H1 (cell line): ENCODE measurements around the gene H2BK1. TPM values are rescaled to one million over a fixed set of nuclear protein-coding genes. Genes with fewer than 3 reads are reported as not detected.

ENCODE experiments used
- CTCF ChIA-PET: fragments of 300-600 bp; sonication (Branson Sonifier 250); formaldehyde crosslinking; loops from one replicate; lab custom pipeline; 2021; ENCODE audit not compliant: partially characterized antibody; lab: Charles Lee
- POLR2A ChIA-PET: fragments of 300-600 bp; sonication (Branson Sonifier 250); formaldehyde crosslinking; loops from one replicate; lab custom pipeline; 2021; ENCODE audit warnings: inconsistent platforms; ENCODE audit not compliant: partially characterized antibody; lab: Charles Lee
- DNase-seq, 2 experiments: peaks; one replicate each; pipeline versions ENCODE4 v3.0.0 to v3.0.0-alpha.2; 2010 to 2022; ENCODE audit warnings: low spot score in 2 of 2, low read depth in 1 of 2, mixed read lengths in 1 of 2
- FAIRE-seq: peaks from 2 replicates; lab custom pipeline; 2011; peaks lifted over from hg19 to GRCh38; lab: Jason Lieb, UNC
- H2AFZ ChIP-seq: 2 replicates; pipeline ENCODE4 v1.8.1; 2012; ENCODE audit warnings: low read length, inconsistent platforms
- H2AK5ac ChIP-seq: 2 replicates; pipeline ENCODE4 v1.6.1; 2013; ENCODE audit warnings: low read depth, low read length
- H2BK120ac ChIP-seq: replicated peaks from 2 replicates; pipeline ENCODE3; 2013; ENCODE audit warnings: low read depth, low read length, inconsistent platforms
- H2BK12ac ChIP-seq: 2 replicates; pipeline ENCODE4 v1.6.1; 2013; ENCODE audit warnings: low read depth, low read length
- H2BK15ac ChIP-seq: 2 replicates; pipeline ENCODE4 v1.6.1; 2013; ENCODE audit warnings: low read length
- H2BK20ac ChIP-seq: 2 replicates; pipeline ENCODE4 v1.6.1; 2013; ENCODE audit warnings: low read length
- H2BK5ac ChIP-seq: 2 replicates; pipeline ENCODE4 v1.6.1; 2013; ENCODE audit warnings: low read depth, low read length
- H3K14ac ChIP-seq: 2 replicates; pipeline ENCODE4 v1.6.1; 2013; ENCODE audit warnings: inconsistent platforms; ENCODE audit not compliant: insufficient read length
- H3K18ac ChIP-seq: 2 replicates; pipeline ENCODE4 v1.6.1; 2013; ENCODE audit warnings: low read length; ENCODE audit errors: extremely low read depth
- H3K23ac ChIP-seq: 2 replicates; pipeline ENCODE4 v1.6.1; 2013; ENCODE audit warnings: inconsistent platforms; ENCODE audit not compliant: insufficient read length
- H3K23me2 ChIP-seq: 2 replicates; pipeline ENCODE4 v1.6.1; 2013; ENCODE audit warnings: low read depth, low read length
- H3K27ac ChIP-seq: 2 replicates; pipeline ENCODE4 v1.6.1; 2011; ENCODE audit warnings: low read depth, low read length, inconsistent platforms
- H3K27me3 ChIP-seq, 4 experiments: replicated peaks in 1 of 4; 1 replicate in 1 of 4; 2 replicates in 3 of 4; pipeline versions ENCODE4 v1.6.1 to v1.8.1; 2011 to 2013; ENCODE audit warnings: low read length in 3 of 4, mild to moderate bottlenecking in 3 of 4, inconsistent platforms in 2 of 4, mixed read lengths in 2 of 4, moderate library complexity in 1 of 4; ENCODE audit not compliant: control insufficient read depth in 3 of 4, insufficient read depth in 3 of 4; ENCODE audit errors: extremely low read depth in 1 of 4
- H3K36me3 ChIP-seq, 4 experiments: 2 replicates each; pipeline versions ENCODE4 v1.6.1 to v1.8.1; 2011 to 2013; ENCODE audit warnings: mild to moderate bottlenecking in 4 of 4, low read length in 3 of 4, moderate library complexity in 2 of 4, control low read depth in 1 of 4, inconsistent platforms in 1 of 4; ENCODE audit not compliant: insufficient read depth in 4 of 4, control insufficient read depth in 2 of 4
- H3K4ac ChIP-seq: replicated peaks from 2 replicates; pipeline ENCODE3; 2013; ENCODE audit warnings: low read length, low read depth, mixed read lengths, inconsistent platforms; ENCODE audit not compliant: insufficient read length
- H3K4me1 ChIP-seq, 4 experiments: replicated peaks in 1 of 4; 1 replicate in 1 of 4; 2 replicates in 3 of 4; pipeline versions ENCODE4 v1.6.1 to v1.8.1; 2011 to 2013; ENCODE audit warnings: low read length in 3 of 4, inconsistent platforms in 2 of 4, mixed read lengths in 1 of 4; ENCODE audit not compliant: insufficient read depth in 4 of 4, control insufficient read depth in 3 of 4
- H3K4me2 ChIP-seq, 2 experiments: 2 replicates each; pipeline versions ENCODE4 v1.6.1 to v1.8.1; 2011 to 2013; ENCODE audit warnings: low read depth in 2 of 2, low read length in 2 of 2, control low read depth in 1 of 2, inconsistent platforms in 1 of 2, mild to moderate bottlenecking in 1 of 2; ENCODE audit not compliant: insufficient read depth in 1 of 2
- H3K4me3 ChIP-seq, 4 experiments: fragments of 200-600, 300-600 bp in 1 of 4; sonication (generic), shearing (Covaris generic), sonication (Bioruptor Twin) in 1 of 4; 2 replicates each; pipeline versions ENCODE4 v1.5.1 to v1.8.1; 2011 to 2016; ENCODE audit warnings: low read length in 4 of 4, low read depth in 3 of 4, control low read depth in 2 of 4, inconsistent platforms in 2 of 4, mild to moderate bottlenecking in 2 of 4, mixed read lengths in 1 of 4, moderate library complexity in 1 of 4; ENCODE audit not compliant: insufficient read depth in 2 of 4; ENCODE audit errors: extremely low read depth in 1 of 4
- H3K56ac ChIP-seq: replicated peaks from 2 replicates; pipeline ENCODE3; 2013; ENCODE audit warnings: low read depth, mild to moderate bottlenecking, mixed read lengths, low read length, inconsistent platforms; ENCODE audit not compliant: insufficient read length
- H3K79me1 ChIP-seq: 2 replicates; pipeline ENCODE4 v1.6.1; 2013; ENCODE audit warnings: low read depth, low read length, control low read depth
- H3K79me2 ChIP-seq, 2 experiments: 2 replicates each; pipeline versions ENCODE4 v1.6.1 to v1.8.1; 2012 to 2013; ENCODE audit warnings: low read length in 2 of 2, mild to moderate bottlenecking in 2 of 2, inconsistent platforms in 1 of 2; ENCODE audit not compliant: insufficient read depth in 2 of 2, control insufficient read depth in 1 of 2
- H3K9ac ChIP-seq, 4 experiments: replicated peaks in 1 of 4; 1 replicate in 1 of 4; 2 replicates in 3 of 4; pipeline versions ENCODE4 v1.6.1 to v1.8.1; 2011 to 2013; ENCODE audit warnings: low read depth in 3 of 4, low read length in 3 of 4, control low read depth in 2 of 4, mild to moderate bottlenecking in 2 of 4, moderate library complexity in 2 of 4, inconsistent platforms in 1 of 4; ENCODE audit errors: extremely low read depth in 1 of 4
- H3K9me3 ChIP-seq, 2 experiments: 2 replicates each; pipeline versions ENCODE4 v1.6.1 to v1.8.1; 2012 to 2013; ENCODE audit warnings: mild to moderate bottlenecking in 2 of 2, moderate library complexity in 2 of 2, control low read depth in 1 of 2, inconsistent platforms in 1 of 2, low read depth in 1 of 2, low read length in 1 of 2, mixed read lengths in 1 of 2; ENCODE audit not compliant: insufficient read depth in 2 of 2
- H4K20me1 ChIP-seq, 2 experiments: replicated peaks in 1 of 2; 2 replicates each; pipeline versions ENCODE3 to v1.8.1; 2011 to 2013; ENCODE audit warnings: inconsistent platforms in 2 of 2, low read length in 2 of 2, mild to moderate bottlenecking in 1 of 2; ENCODE audit not compliant: insufficient read depth in 2 of 2, control insufficient read depth in 1 of 2
- H4K5ac ChIP-seq: 2 replicates; pipeline ENCODE4 v1.6.1; 2013; ENCODE audit warnings: low read length, low read depth, mixed read lengths, inconsistent platforms; ENCODE audit not compliant: insufficient read length
- H4K8ac ChIP-seq: 2 replicates; pipeline ENCODE4 v1.8.0; 2013; ENCODE audit warnings: mild to moderate bottlenecking, moderate library complexity, low read length, inconsistent platforms; ENCODE audit not compliant: insufficient read depth; ENCODE audit errors: extremely low read depth
- H4K91ac ChIP-seq: replicated peaks from 2 replicates; pipeline ENCODE3; 2013; ENCODE audit warnings: low read length, mixed read lengths, inconsistent platforms; ENCODE audit not compliant: insufficient read length
- BCL11A ChIP-seq, 2 experiments: IDR thresholded peaks; one replicate each; pipeline ENCODE4 v1.6.1; 2011; ENCODE audit warnings: low read depth in 2 of 2, low read length in 2 of 2, mild to moderate bottlenecking in 2 of 2
- CHD2 ChIP-seq: IDR thresholded peaks from 2 replicates; pipeline ENCODE4 v1.6.1; 2012; ENCODE audit warnings: low read length, improper control_type of control experiment
- EZH2 ChIP-seq: fragments of 200-600 bp; sonication (generic); IDR thresholded peaks from 2 replicates; pipeline ENCODE4 v1.7.1; 2012; ENCODE audit warnings: low read depth, mild to moderate bottlenecking, moderate library complexity, low read length, inconsistent platforms; ENCODE audit not compliant: severe bottlenecking
- POLR2AphosphoS5 ChIP-seq: IDR thresholded peaks from 2 replicates; pipeline ENCODE4 v1.6.1; 2011; ENCODE audit warnings: low read depth, low read length
- POU5F1 ChIP-seq: IDR thresholded peaks from 2 replicates; pipeline ENCODE4 v1.6.1; 2011; ENCODE audit warnings: low read depth, mild to moderate bottlenecking, low read length, moderate library complexity
- RAD21 ChIP-seq, 2 experiments: IDR thresholded peaks in 1 of 2; conservative IDR thresholded peaks in 1 of 2; 2 replicates each; pipeline ENCODE4 v1.6.1; 2011; ENCODE audit warnings: low read depth in 2 of 2, low read length in 2 of 2, improper control_type of control experiment in 1 of 2, inconsistent platforms in 1 of 2, mild to moderate bottlenecking in 1 of 2, moderate library complexity in 1 of 2
- SP4 ChIP-seq: IDR thresholded peaks from 2 replicates; pipeline ENCODE4 v1.6.1; 2012; ENCODE audit warnings: low read length, inconsistent platforms
- WGBS, 2 experiments: shearing (Covaris generic) in 1 of 2; methylation state at CpG; one replicate each; pipeline versions ENCODE4 v1.1.6 to v1.1.7; 2013 to 2015; ENCODE audit warnings: low lambda C conversion rate in 2 of 2, mixed read lengths in 2 of 2, inconsistent platforms in 1 of 2, low coverage in 1 of 2, missing lambda C conversion rate in 1 of 2; ENCODE audit not compliant: insufficient replicate concordance in 2 of 2, insufficient coverage in 1 of 2, insufficient read length in 1 of 2; ENCODE audit errors: extremely low coverage in 1 of 2, missing lambda C conversion rate in 1 of 2; 5-methylcytosine and 5-hydroxymethylcytosine counted together
- polyA plus RNA-seq, 7 experiments: library from polyadenylated mRNA; depleted of rRNA in 3 of 7; stranded (reverse) in 5 of 7; unstranded in 2 of 7; fragments of >200 nt in 5 of 7; fragments of 200-250 nt in 2 of 7; gene quantifications; 1 replicate in 5 of 7; 2 replicates in 1 of 7; 4 replicates in 1 of 7; pipeline versions ENCODE4 v1.2.1 to v1.2.3, GENCODE V29; 2011 to 2013; ENCODE audit warnings: missing spikeins in 2 of 7, mixed read lengths in 2 of 7
- total RNA-seq: library from RNA; stranded (reverse); fragmentation: NEBNext Ultra II Directional; extraction: Animal tissue kit (Norgen Biotek cat#: 25700); gene quantifications from 2 replicates; pipeline ENCODE4 v1.2.1, GENCODE V29; 2021
- TF ChIP-seq, protein P1 (sequence below), 3 experiments: IDR thresholded peaks; 1 replicate in 2 of 3; 2 replicates in 1 of 3; pipeline versions ENCODE4 v1.5.1 to v1.6.1; 2011; ENCODE audit warnings: low read length in 3 of 3, mild to moderate bottlenecking in 3 of 3, inconsistent platforms in 2 of 3, low read depth in 1 of 3, moderate library complexity in 1 of 3; ENCODE audit not compliant: insufficient read depth in 1 of 3; ENCODE audit errors: control extremely low read depth in 1 of 3
- TF ChIP-seq, protein P2 (sequence below): IDR thresholded peaks from 2 replicates; pipeline ENCODE4 v1.6.1; 2012; ENCODE audit warnings: low read length, inconsistent platforms

The H2BK1 gene
- total and polyA plus RNA-seq, 2 of the 8 experiments (the other 6 are each of a cell fraction or from before 2014, with no cell fraction given): not detected

DNA sequence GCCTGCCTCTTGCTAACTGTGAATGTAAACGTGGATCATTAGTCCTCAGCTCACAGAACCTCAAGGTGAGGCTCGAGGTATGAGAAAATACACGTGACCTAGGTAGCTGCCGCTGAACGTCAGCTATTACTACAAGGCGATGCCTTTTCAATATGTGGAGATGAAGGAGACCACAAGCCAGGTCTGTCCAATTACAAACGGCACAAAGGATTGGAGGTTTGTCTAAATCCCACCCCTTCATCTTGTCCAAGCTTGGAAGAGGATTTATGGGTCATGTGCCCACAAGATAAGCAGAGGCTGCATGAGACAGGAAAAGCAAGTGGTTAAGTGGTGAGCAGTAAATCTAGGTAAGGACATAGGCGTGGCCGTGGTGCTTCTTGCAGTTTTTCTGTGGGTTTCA lies 3.4 kb downstream of the H2BK1 start:
- Histone ChIP-seq H2AK5ac (no peak overlapping the region), H3K56ac (no peak overlapping the region), H3K27ac (no peak overlapping the region), H4K5ac (no peak overlapping the region), H2BK20ac (no peak overlapping the region), H3K14ac (no peak overlapping the region), H3K23ac (no peak overlapping the region), H3K79me1 (no peaks in the 10 kb centered on the region), H3K36me3 (peaks cover 0 to under 1% (median 0%) of the 10 kb centered on the region in 4 experiments; a peak in 1 of 8 replicates), H3K4me1 (peaks cover 0 to 6% (median 3%) of the 10 kb centered on the region in 4 experiments; a peak in 4 of 7 replicates), H2BK5ac (no peak overlapping the region), H3K9me3 (no peaks in the 10 kb centered on the region), H3K4me2 (no peak overlapping the region), H2BK12ac (no peak overlapping the region), H2BK120ac (no peak overlapping the region), H2BK15ac (0 out of 2 replicates have a peak overlapping the region, but pooled peaks have one; percentile 37), H3K9ac (no peak overlapping the region), H3K23me2 (no peaks in the 10 kb centered on the region), H3K27me3 (peaks cover 0 to 3% (median 0%) of the 10 kb centered on the region in 4 experiments; a peak in 2 of 7 replicates), H3K18ac (no peak overlapping the region), H4K20me1 (peaks cover 5% of the 10 kb centered on the region in 2 experiments), H3K79me2 (no peaks in the 10 kb centered on the region), H4K91ac (no peak overlapping the region), H2AFZ (no peak overlapping the region), H3K4ac (no peak overlapping the region), H4K8ac (no peak overlapping the region), H3K4me3 (no peak overlapping the region)
- WGBS, 2 experiments: 90% methylated on average over 9 of the region's 9 CpGs; no CpG with 5 or more reads in 1 of the 2 experiments
- ChIA-PET POLR2A (interaction anchor here (1.0 kb wide), 1 partner anchor 24 kb away, joined by 4 read pairs; no protein-coding TSS in a partner anchor), CTCF (interaction anchor here (0.6 to 3.1 kb wide), 5 partner anchors 12 to 143 kb away, joined by 3 to 13 read pairs (median 3); no protein-coding TSS in a partner anchor)
- DNase-seq (no peak), FAIRE-seq (no peak)
- TF ChIP-seq POLR2AphosphoS5 (no peak), RAD21 (IDR thresholded peaks at IDR 0.05 in 1 of 2, conservative IDR thresholded peaks at IDR 0.05 in 1 of 2; ENCODE audit: low read depth in 2 of 2, low read length in 2 of 2) (no peak), EZH2 (no peak), POU5F1 (no peak), BCL11A (IDR thresholded peaks at IDR 0.05; ENCODE audit: low read depth in 2 of 2, low read length in 2 of 2) (no peak), SP4 (no peak), CHD2 (no peak)
- TF ChIP-seq, protein P1, sequence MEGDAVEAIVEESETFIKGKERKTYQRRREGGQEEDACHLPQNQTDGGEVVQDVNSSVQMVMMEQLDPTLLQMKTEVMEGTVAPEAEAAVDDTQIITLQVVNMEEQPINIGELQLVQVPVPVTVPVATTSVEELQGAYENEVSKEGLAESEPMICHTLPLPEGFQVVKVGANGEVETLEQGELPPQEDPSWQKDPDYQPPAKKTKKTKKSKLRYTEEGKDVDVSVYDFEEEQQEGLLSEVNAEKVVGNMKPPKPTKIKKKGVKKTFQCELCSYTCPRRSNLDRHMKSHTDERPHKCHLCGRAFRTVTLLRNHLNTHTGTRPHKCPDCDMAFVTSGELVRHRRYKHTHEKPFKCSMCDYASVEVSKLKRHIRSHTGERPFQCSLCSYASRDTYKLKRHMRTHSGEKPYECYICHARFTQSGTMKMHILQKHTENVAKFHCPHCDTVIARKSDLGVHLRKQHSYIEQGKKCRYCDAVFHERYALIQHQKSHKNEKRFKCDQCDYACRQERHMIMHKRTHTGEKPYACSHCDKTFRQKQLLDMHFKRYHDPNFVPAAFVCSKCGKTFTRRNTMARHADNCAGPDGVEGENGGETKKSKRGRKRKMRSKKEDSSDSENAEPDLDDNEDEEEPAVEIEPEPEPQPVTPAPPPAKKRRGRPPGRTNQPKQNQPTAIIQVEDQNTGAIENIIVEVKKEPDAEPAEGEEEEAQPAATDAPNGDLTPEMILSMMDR (IDR thresholded peaks at IDR 0.05; ENCODE audit: control extremely low read depth in 1 of 3, insufficient read depth in 1 of 3, low read depth in 1 of 3, low read length in 3 of 3): no peak
- TF ChIP-seq, protein P2, sequence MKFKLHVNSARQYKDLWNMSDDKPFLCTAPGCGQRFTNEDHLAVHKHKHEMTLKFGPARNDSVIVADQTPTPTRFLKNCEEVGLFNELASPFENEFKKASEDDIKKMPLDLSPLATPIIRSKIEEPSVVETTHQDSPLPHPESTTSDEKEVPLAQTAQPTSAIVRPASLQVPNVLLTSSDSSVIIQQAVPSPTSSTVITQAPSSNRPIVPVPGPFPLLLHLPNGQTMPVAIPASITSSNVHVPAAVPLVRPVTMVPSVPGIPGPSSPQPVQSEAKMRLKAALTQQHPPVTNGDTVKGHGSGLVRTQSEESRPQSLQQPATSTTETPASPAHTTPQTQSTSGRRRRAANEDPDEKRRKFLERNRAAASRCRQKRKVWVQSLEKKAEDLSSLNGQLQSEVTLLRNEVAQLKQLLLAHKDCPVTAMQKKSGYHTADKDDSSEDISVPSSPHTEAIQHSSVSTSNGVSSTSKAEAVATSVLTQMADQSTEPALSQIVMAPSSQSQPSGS: no peak
